HG02943 (cell line): ENCODE measurements around the gene D2HGDH.
"Not testable (repeated sequence)": the region's sequence is repeated elsewhere in the genome, so short reads cannot be mapped to it uniquely, and the experiment has no call there.

Experiments used
- ATAC-seq: cut with Tn5 transposase; IDR thresholded peaks from one replicate; pipeline ENCODE4 v1.9.1; 2021; ENCODE audit warnings: mild to moderate bottlenecking, low read depth, moderate library complexity; ENCODE audit not compliant: unreplicated experiment

Gene D2HGDH

GRCh38 chr2:241746084-241746483 is 11.7 kb downstream of the D2HGDH start:
- no peak for ATAC-seq

GRCh38 chr2:241748468-241749256 is 14.2 kb downstream of the D2HGDH start:
- ATAC-seq: no peak

GRCh38 chr2:241750076-241750840 is 15.8 kb downstream of the D2HGDH start:
- ATAC-seq: no peak

- no peak for ATAC-seq
Observed at GRCh38 chr2:241751152-241751551, 16.7 kb downstream of the D2HGDH start.

GRCh38 chr2:241751776-241752175 is 17.3 kb downstream of the D2HGDH start:
- no peak for ATAC-seq

GRCh38 chr2:241752253-241752652 is 17.8 kb downstream of the D2HGDH start:
- no peak for ATAC-seq

GRCh38 chr2:241752689-241753276 is 18.4 kb downstream of the D2HGDH start:
- no peak for ATAC-seq

- no peak for ATAC-seq
Observed at GRCh38 chr2:241753493-241753892, 19.1 kb downstream of the D2HGDH start.

- no peak for ATAC-seq
Observed at GRCh38 chr2:241754042-241754441, 19.6 kb downstream of the D2HGDH start.

- ATAC-seq: no peak
Observed at GRCh38 chr2:241755166-241755565, 20.7 kb downstream of the D2HGDH start.

- no peak for ATAC-seq
Observed at GRCh38 chr2:241755777-241756176, 21.3 kb downstream of the D2HGDH start.

GRCh38 chr2:241759067-241759807 is 24.8 kb downstream of the D2HGDH start:
- ATAC-seq: no peak

GRCh38 chr2:241759893-241760292 is 25.5 kb downstream of the D2HGDH start:
- ATAC-seq: not testable (repeated sequence)

- no peak for ATAC-seq
Observed at GRCh38 chr2:241760301-241760771, 25.9 kb downstream of the D2HGDH start.

- ATAC-seq: no peak
Observed at GRCh38 chr2:241762321-241762932, 28.0 kb downstream of the D2HGDH start.

GRCh38 chr2:241762933-241763369 is 28.5 kb downstream of the D2HGDH start:
- no peak for ATAC-seq

- ATAC-seq: no peak
Observed at GRCh38 chr2:241763551-241764274, 29.3 kb downstream of the D2HGDH start.

GRCh38 chr2:241764275-241765241 is 30.1 kb downstream of the D2HGDH start:
- no peak for ATAC-seq
